Cardiac muscle cell (in vitro differentiated cells and primary cell): ENCODE results near the gene CXCL1. TPM values are rescaled to one million over a fixed set of nuclear protein-coding genes. Genes with fewer than 3 reads are reported as not detected.

ENCODE experiments used
- DNase-seq, 2 donors: peaks; one replicate each; pipeline versions ENCODE4 v3.0.0 to v3.0.0-alpha.2; 2010 to 2017; ENCODE audit warnings: low read depth in 1 of 2, low spot score in 1 of 2
- H3K27ac ChIP-seq: fragments of 200-600 bp; sonication (generic); 2 replicates; pipeline ENCODE4 v1.5.1; 2016
- H3K27me3 ChIP-seq: fragments of 200-600 bp; sonication (generic); 2 replicates; pipeline ENCODE4 v1.6.0; 2016; ENCODE audit warnings: control low read depth
- H3K36me3 ChIP-seq: fragments of 200-600 bp; sonication (generic); 2 replicates; pipeline ENCODE4 v1.5.1; 2016; ENCODE audit warnings: control low read depth
- H3K4me1 ChIP-seq: fragments of 200-600 bp; sonication (generic); 2 replicates; pipeline ENCODE4 v1.8.1; 2017; ENCODE audit warnings: low read depth, mild to moderate bottlenecking, mixed run types
- H3K4me3 ChIP-seq: fragments of 200-600 bp; sonication (generic); 2 replicates; pipeline ENCODE4 v1.5.1; 2016; ENCODE audit warnings: mild to moderate bottlenecking
- H3K9me3 ChIP-seq: fragments of 200-600 bp; sonication (generic); 2 replicates; pipeline ENCODE4 v1.5.1; 2017; ENCODE audit warnings: low read depth, mild to moderate bottlenecking, control low read depth
- CTCF ChIP-seq: IDR thresholded peaks from 2 replicates; pipeline ENCODE4 v1.5.1; 2012; ENCODE audit warnings: low read depth, mild to moderate bottlenecking, low read length
- polyA plus RNA-seq: library from polyadenylated mRNA; unstranded; fragments of >200 nt; fragmentation: Nextera tagmentation; extraction: Ambion mirVana; gene quantifications from 2 replicates; pipeline ENCODE4 v1.2.1, GENCODE V29; 2016
- total RNA-seq: library from RNA; depleted of rRNA; stranded (reverse); fragments of >200 nt; gene quantifications from 2 replicates; pipeline ENCODE4 v1.2.3, GENCODE V29; 2016

CXCL1 gene
- total and polyA plus RNA-seq, 2 experiments from 2014 or later = not detected

GRCh38 chr4:73865431-73866096 is 3.6 kb upstream of the CXCL1 start:
- Histone ChIP-seq H3K4me3 (no peak overlapping the region), H3K27ac (no peak overlapping the region), H3K4me1 (no peaks in the 10 kb centered on the region), H3K9me3 (no peaks in the 10 kb centered on the region), H3K27me3 (peaks cover 35% of the 10 kb centered on the region), H3K36me3 (no peaks in the 10 kb centered on the region)
- DNase-seq = no peak
- no peak for TF ChIP-seq CTCF

DNA sequence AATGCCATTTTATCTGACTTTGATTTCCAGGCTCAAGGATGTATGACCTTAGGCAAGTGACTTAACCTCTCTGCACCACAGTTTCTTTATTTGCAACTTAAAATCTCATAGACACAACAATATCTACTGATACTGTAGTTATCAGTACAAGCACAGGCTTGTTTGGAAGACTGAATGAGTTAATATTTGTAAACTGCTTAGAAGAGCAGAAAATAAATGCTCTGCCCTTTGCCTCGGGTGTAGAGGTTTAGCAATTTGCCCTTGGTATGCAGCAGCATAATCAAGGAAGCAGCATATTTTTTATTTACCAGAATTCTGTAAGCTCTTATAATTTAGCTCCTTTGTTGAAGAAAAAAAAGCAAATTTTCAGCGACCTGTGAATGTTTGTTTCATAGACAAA is 2.9 kb upstream of the CXCL1 start:
- DNase-seq = no peak
- Histone ChIP-seq H3K9me3 (no peaks in the 10 kb centered on the region), H3K27me3 (peaks cover 42% of the 10 kb centered on the region), H3K4me1 (no peaks in the 10 kb centered on the region), H3K27ac (no peak overlapping the region), H3K36me3 (no peaks in the 10 kb centered on the region), H3K4me3 (no peak overlapping the region)
- TF ChIP-seq CTCF = no peak

DNA sequence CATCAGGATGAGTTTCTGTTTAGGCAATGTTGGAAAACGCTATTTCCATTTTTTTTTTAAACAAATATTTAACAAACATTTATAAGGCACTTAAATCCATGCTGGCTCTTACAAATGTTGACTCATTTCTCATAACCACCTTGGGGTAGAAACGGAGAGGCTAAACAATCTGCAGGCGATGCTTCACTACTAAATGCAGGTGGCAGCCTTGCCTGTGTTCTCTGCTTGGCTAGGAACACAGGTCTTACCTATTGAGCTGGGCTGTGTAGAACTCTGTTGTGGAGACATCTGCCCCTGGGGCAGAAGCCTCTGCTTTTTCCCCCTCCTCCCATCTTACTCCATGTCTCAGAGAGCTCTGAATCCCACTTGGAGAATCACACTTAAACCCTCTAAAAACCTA is 1.4 kb upstream of the CXCL1 start:
- no peak for DNase-seq
- no peak for TF ChIP-seq CTCF
- Histone ChIP-seq H3K9me3 (no peaks in the 10 kb centered on the region), H3K36me3 (no peaks in the 10 kb centered on the region), H3K27me3 (peaks cover 43% of the 10 kb centered on the region), H3K4me1 (no peaks in the 10 kb centered on the region), H3K27ac (no peak overlapping the region), H3K4me3 (no peak overlapping the region)

GRCh38 chr4:73868206-73869129 is 725 bp upstream of the CXCL1 start:
- no peaks in the 10 kb centered on the region for H3K4me1 ChIP-seq
- no peak overlapping the region for H3K27ac ChIP-seq
- H3K9me3 ChIP-seq = no peaks in the 10 kb centered on the region
- H3K4me3 ChIP-seq = peak overlapping the region; percentile 59
- no peak for DNase-seq
- no peak for TF ChIP-seq CTCF
- H3K36me3 ChIP-seq = no peaks in the 10 kb centered on the region
- H3K27me3 ChIP-seq = peaks cover 43% of the 10 kb centered on the region

DNA sequence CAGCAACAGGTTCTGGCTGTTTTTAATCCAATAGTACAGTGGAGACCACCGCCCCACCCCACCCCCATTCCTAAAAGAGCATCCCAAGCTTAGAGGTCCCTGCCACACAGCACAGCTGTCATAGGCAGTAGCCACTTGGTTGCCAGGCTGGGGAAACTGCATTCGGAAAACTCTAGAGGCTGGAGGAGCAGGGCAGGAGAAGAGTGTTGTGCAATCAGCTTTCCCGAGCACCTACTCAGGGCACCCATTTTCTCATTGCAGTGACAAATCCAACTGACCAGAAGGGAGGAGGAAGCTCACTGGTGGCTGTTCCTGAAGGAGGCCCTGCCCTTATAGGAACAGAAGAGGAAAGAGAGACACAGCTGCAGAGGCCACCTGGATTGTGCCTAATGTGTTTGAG is 1.1 kb downstream of the CXCL1 start:
- Histone ChIP-seq H3K27ac (no peak overlapping the region), H3K4me3 (no peak overlapping the region), H3K4me1 (no peaks in the 10 kb centered on the region), H3K36me3 (no peaks in the 10 kb centered on the region), H3K9me3 (no peaks in the 10 kb centered on the region), H3K27me3 (peaks cover 40% of the 10 kb centered on the region)
- DNase-seq = peak in 1 of 2 donors; percentile 56
- no peak for TF ChIP-seq CTCF
